ENCODE results near the gene R3HDM2.
"Not testable (repeated sequence)": the region's sequence is repeated elsewhere in the genome, so short reads cannot be mapped to it uniquely, and the experiment has no call there.

The R3HDM2 gene

DNA sequence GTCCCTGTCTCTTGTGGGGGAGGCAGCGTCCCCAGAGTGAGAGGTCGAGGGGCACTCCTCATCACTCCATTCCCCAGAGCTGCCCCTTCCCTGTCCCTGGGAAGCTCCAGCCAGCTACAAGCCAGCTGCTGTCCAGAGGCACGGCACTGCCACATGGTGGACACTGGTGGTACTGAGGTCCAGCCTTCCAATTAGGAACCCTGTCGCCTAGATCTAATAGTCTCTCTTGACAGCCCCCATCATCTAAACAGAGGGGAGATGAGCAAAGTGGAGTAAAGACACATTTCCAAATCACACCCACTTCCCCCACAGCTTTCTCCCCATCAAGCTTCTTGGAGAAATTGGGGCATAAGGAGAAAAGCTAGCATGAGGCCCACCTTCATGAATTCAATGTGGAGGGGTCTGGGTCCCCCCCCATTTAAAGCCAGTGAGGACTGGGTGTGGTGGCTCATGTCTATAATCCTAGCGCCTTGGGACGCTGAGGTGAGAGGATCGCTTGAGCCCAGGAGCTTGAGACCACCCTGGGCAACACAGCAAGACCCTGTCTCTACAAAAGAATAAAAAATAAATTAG lies 22.2 kb upstream of the R3HDM2 start:
- peak in 1 of 2 donors; percentile 56 for DNase-seq (ENCODE audit: low read depth in 2 of 2)

DNA sequence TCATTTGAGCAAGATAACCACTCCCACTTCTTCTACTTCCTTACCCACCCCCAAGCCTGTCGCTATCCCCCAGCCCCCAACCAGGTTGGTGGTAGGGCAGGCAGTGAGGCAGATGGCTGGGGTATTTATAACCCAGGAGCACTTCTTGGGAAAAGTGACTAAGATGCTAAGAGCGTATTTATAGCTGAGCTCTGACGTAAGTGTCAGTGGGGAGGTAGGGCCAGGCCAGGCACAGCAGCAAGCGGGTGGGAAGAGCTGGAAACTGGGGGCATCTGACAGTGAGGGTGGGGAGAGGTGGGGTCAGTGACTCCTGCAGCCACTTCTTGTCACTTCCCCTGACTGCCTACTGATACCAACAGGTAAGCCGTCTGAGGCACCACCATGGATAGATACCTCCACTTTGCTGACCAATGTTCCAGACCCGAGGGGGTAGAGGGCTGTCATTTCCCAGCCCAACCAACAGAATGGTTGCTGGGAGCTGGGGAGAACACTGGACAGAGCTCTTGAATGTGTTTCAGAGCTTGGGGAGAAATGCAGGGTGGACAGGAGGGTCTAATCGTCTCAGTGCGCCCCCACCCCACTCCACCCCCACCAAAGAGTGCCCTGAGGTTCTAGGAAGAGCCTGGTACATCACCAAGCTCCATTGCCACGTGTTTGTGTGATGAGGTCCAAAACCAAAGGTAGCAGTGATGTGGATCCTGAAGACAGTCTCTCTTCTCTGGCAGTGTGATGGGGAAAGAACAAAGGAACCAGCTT lies 21.5 kb upstream of the R3HDM2 start:
- DNase-seq (ENCODE audit: low read depth in 2 of 2): no peak

DNA sequence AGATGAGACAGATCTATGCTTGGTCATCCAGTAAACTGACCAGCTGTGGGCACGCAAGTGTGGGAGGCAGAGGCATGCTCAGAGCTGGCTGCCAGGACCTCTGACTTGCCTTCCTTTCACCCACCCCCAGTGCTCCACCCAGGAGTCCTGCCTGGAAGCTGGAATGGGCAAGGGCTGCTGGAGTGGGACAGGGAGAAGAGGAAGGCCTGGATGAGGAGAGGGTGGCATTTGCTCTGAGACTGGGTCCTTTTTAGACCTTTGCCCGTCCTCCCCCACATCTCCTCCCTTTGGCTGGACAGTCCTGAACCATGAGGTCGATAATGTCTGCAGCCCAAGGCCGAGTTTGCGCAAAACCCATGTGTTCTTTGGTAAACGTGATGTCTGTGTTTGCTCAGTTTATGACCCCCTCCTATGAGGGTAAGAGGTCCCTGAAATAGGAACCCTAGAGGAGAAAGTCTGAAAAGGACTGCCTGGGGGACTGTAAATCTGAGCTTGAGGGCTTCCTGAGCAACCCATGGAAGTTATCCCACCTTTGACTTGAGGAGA lies 20.5 kb upstream of the R3HDM2 start:
- DNase-seq (ENCODE audit: low read depth in 2 of 2): no peak

DNA sequence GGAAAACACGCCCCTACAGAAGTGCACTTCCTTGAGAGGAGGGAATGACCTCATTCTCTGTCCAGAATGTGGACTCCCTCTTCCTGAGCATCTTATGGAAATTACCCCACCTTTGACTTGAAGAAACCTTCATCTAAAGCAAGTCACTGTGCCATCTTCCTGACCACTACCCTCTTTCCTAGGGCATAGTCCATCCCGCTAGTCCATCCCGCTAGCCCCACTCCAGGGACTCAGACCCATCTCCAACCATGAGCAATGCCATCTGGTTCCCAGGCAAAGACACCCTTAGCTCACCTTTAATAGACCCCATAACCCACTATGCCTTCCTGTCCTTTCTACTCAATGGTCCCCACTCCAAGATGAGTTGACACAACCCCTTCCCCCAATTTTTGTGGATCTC lies 19.2 kb upstream of the R3HDM2 start:
- no peak for DNase-seq (ENCODE audit: low read depth in 2 of 2)

DNA sequence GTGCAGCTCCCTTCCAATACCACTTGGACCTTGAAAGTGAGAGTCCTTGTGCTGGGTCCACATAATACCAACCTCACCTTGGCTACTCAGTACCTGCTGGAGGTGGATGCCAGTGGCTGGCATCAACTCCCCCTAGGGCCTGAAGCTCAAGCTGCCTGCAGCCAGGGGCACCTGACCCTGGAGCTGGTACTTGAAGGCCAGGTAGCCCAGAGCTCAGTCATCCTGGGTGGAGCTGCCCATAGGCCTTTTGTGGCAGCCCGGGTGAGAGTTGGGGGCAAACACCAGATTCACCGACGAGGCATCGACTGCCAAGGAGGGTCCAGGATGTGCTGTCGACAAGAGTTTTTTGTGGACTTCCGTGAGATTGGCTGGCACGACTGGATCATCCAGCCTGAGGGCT lies 18.5 kb upstream of the R3HDM2 start:
- no peak for DNase-seq (ENCODE audit: low read depth in 2 of 2)

DNA sequence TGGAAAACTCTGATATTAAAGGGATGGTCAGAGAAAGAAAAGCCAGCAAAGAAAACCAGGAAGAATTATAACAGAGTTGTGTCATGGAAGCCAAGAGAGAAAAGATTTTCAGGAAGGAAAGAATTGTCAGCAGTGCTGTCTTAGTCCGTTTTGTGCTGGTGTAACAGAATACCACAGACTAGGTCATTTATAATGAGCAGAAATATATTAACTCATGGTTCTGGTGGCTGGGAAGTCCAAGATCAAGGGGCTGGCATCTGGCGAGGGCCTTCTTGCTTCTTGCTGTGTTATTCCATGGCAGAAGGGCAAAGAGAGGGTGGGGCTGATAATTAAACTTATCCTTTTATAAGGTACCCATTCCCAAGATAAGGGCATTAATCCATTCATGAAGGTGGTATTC lies 17.8 kb upstream of the R3HDM2 start:
- DNase-seq (ENCODE audit: low read depth in 2 of 2): no peak

DNA sequence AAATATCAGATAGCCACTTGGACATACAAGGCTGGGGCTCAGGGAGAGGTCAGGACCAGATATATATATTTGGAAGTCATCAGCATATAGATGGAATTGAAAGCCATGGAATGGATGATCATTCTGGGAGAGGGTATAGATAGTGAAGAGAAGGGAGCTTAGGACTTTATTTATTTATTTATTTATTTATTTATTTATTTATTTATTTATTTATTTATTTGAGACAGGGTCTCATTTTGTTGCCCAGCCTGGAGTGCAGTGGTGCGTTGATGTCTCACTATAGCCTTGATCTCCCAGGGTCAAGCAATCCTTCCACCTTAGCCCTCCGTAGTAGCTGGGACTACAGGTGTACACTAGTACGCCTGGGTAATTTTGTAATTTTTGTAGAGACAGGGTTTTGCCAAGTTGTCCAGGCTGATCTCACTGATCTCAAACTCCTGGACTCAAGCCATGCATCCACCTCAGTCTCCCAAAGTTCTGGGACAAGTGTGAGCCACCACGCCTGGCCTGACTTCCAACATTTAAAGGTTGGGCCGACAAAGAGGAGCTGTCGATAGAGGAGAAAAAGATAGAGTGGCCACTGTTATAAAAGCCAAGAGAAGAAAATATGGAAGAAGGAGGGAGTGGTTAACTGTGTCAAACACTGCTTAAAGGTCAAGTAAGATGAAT lies 15.6 kb upstream of the R3HDM2 start:
- DNase-seq (ENCODE audit: low read depth in 2 of 2): no peak

DNA sequence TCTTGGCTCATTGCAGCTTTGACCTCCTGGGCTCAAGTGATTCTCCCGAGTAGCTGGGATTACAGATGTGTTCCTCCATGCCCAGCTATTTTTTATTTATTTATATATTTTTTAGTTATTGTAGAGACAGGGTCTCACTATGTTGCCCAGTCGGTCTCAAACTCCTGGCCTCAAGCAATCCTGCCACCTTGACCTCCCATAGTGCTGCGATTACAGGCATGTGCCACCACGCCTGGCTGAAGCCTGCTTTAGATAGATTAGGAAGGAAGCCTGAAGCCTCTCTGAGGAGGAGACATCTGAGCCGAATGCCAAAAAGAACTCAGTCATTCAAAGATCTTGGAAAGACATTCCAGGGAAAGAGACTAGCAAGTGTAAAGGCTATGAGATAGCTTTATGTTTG lies 13.9 kb upstream of the R3HDM2 start:
- DNase-seq (ENCODE audit: low read depth in 2 of 2): no peak

DNA sequence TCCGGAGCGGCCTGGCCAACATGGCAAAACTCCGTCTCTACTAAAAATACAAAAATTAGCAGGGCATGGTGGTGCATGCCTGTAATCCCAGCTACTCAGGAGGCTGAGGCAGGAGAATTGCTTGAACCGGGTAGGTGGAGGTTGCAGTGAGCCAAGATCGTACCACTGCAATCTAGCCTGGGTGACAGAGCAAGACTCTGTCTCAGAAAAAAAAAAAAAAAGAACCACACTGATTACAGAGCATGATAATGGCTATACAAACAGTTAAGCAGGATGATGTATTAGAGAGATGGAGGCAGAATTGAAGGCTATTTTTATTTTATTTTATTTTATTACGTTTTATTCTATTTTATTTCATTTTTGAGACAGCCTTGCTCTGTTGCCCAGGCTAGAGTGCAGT lies 13.5 kb upstream of the R3HDM2 start:
- not testable (repeated sequence) for DNase-seq (ENCODE audit: low read depth in 2 of 2)

DNA sequence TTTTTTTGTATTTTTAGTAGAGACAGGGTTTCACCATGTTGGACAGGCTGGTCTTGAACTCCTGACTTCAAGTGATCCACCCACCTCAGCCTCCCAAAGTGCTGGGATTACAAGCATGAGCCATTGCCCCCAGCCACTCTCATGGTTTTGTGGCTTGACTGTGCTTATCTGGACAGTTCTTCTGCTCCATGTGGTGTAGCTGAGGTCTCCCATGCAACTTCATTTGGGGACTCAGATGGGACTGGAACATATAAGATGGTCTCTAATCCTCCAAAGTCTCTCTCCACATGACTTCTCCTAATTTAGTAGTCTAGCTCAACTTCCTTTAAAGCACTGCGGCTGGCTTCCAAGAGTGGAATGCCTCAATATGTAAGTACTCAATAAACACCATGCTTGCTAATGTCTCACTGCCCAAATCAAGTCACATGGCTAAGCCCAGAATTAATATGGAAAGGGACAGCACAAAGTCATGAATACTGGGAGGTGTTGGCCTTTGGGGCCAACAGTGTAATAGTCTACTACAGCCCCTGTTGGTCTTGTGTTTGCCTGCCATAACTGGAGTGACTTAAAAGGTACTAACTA lies 11.1 kb upstream of the R3HDM2 start:
- DNase-seq (ENCODE audit: low read depth in 2 of 2): no peak

DNA sequence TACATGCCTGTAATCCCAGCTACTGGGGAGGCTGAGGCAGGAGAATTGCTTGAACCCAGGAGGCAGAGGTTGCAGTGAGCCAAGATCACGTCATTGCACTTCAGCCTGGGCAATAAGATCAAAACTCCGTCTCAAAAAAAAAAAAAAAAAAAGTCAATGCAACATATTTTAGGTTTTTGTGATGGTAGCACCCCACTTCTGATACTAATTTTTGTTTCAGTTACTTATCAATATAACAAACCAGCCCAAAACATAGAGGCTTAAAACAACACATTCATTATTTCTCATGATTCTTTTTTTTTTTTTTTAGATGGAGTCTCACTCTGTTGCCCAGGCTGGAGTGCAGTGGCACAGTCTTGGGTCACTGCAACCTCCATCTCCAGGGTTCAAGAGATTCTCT lies 10.6 kb upstream of the R3HDM2 start:
- not testable (repeated sequence) for DNase-seq (ENCODE audit: low read depth in 2 of 2)

DNA sequence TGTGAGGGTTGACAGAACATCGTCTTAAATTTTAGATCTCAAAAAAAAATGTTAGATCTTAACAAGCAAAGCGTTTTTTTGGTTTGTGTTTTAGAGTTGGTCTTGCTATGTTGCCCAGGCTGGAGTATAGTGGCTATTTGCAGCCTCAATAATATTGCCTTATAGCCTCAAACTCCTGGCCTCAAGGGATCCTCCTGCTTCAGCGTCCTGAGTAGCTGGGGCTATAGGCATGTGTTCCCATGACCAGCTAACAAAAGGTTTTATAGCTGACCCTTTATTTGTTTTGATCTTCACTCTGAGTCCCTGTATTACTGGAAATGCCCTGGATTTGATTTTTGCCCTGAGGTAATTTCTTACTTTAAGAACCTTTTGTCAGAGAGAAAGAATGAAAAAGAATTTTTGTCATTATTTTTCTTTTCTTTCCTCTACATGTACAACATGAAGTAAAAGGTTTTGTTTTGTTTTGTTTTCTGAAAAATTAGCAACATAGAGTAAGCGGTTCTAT lies 9.0 kb upstream of the R3HDM2 start:
- no peak for DNase-seq (ENCODE audit: low read depth in 2 of 2)

DNA sequence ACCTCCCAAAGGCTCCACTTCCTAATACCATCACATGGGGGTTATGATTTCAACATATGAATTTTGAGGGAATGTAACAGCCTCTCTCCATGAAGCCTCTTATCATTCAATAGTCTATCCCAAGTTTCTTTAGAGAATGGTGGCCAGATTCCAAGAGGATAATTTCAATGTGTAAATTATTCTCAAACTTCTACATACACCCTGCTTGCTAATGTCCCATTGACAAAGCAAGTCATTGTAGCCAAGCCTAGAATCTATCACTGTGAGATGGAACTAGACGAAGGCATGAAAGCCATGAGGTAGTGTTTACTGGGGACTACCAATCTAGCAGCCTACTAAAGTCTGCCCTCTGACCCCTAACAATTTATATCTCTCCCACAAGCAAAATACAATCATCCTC lies 7.6 kb upstream of the R3HDM2 start:
- DNase-seq (ENCODE audit: low read depth in 2 of 2): no peak

DNA sequence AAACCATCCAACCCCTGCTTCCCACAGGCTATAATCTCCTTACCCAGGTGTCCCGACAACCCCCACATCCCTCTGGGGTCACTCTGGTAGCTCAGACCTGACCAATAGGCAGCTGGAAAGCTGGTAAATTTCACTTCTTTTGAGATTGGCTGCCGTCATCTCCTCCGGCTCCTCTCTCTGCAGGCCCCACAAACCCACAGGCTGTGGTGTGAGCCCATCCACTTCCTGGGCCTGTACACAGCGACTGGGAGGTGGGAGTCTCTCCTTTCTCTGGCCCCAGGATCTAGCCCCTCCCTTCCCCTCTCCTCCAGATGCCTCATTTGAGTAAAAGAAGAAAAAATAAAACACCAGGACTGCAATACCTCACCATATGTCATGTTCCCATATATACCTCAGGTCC lies 4.5 kb upstream of the R3HDM2 start:
- DNase-seq (ENCODE audit: low read depth in 2 of 2): no peak

DNA sequence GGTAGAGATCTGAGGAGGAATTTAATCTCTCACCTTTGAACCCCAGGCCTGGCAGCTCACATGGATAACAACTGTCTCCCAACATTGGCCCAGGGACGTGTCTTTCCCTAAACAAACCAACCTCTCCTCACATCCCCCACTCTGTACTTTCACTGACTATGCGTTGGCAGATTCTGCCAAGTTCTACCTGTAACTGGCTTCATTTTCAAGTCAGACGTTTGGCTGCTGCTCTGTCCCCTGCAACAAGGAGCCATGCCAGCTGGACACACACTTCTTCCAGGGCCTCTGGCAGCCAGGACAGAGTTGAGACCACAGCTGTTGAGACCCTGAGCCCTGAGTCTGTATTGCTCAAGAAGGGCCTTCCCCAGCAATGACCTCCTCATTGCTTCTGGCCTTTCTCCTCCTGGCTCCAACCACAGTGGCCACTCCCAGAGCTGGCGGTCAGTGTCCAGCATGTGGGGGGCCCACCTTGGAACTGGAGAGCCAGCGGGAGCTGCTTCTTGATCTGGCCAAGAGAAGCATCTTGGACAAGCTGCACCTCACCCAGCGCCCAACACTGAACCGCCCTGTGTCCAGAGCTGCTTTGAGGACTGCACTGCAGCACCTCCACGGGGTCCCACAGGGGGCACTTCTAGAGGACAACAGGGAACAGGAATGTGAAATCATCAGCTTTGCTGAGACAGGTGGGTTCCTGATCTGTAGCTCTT lies 3.8 kb upstream of the R3HDM2 start, which contains the start of gene INHBC:
TSS of gene INHBC (plus strand) at position 268 of the 707 bp plus-strand sequence. CDS start at position 371, 103 bp downstream.
- DNase-seq (ENCODE audit: low read depth in 2 of 2): no peak

DNA sequence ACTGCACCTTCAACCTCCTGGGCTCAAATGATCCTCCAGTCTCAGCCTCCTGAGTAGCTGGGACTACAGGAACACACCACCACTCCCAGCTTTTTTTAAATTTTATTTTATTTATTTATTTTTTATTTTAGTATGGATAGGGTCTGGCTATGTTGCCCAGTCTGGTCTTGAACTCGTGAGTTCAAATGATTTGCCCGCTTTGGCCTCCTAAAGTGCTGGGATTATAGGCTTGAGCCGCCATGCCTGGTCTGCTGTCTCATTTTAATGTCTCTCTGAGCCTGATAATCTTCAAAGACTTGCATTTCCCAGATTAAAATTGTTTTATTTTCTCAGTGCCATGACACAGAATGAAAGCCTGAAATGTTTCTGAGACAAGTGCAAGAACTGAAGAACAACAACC lies 2.5 kb upstream of the R3HDM2 start:
- no peak for DNase-seq (ENCODE audit: low read depth in 2 of 2)

DNA sequence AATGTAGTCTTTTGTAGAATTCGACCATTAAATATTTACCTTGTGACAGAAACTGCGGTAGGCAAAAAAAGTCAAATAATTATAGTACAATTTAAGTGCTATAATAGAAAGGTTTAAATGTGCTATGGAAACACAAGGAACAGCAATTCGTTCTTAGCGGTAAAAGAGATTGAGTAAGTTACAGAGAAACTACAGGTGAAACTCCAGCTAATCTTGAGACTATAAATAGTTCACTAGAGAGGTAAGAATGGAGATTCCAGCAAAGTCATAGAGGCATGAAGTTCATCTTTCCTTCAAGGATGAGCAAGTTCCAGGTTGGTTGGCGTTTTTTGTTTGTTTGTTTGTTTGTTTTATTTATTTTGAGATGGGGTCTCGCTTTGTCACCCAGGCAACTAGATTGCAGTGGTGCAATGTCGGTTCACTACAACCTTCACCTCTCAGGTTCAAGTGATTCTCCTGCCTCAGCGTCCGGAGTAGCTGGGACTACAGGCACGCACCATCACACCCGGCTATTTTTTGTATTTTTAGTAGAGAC lies 878 bp upstream of the R3HDM2 start:
- no peak for DNase-seq (ENCODE audit: low read depth in 2 of 2)

DNA sequence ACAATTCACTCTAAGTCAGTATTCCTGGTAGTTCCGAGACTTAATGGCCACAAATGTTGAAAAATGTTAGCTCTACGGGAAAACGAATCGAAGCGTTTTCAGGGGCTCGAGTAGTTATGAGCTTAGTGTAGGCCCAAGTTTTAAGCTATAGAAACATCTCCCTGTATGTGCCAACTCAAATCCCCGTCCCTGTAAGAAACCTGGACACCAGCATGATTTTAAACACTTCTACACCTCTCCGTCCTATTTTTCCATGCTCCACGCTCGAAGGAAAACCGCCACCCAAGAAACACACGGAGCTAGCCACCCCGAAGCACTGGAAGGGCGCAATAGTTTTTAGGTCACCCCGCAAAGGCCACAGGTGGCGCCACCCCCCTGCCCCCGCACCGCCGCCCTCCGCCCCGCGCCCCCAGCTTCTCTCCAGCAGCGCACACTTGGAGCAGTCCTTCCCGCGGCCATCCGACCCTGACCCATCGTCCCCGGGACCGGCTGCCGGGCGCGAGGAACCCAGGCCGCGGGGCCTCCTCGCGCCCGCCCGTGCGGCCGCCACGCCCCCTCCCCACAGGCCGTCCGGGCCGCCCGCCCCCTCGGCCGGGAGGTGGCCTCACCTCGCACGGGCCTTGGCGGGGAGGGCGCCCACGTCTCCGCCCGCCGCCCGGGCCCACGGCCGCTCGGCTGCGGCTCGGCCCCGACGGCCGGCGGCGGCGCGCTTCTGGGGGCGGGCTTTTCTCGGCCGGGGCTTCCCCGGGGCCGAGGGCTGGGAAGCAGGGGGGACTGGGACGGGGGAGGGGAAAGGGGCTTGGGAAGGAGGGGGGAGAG lies 522 bp downstream of the R3HDM2 start:
- DNase-seq (ENCODE audit: low read depth in 2 of 2): peak; percentile 20 to 37

DNA sequence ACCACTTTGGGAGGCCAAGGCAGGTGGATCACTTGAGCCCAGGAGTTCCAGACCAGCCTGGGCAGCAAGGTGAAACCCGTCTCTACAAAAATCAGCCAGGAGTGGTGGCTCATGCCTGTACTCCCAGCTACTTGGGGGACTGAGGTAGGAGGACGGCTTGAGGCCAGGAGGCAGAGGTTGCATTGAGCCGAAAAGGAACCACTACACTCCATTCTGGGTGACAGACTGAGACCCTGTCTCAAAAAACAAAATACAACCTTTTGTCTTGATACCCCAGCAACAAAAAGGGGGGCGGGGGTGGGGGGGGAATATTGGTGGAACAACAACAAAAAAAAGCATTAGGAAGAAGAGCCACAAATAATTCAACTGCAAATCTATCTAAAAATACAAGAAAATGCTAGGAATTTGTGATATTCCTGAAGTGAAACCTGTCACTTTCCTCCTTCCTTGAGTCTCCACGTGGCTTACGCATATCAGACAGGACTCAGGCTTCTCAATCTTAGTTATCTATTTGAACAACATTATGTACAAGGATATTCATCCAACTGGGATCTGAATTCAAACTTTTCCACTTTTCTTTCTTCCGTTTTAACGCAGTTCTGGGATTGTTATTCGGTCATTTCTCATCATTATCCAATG lies 1.3 kb downstream of the R3HDM2 start:
- DNase-seq (ENCODE audit: low read depth in 2 of 2): no peak

DNA sequence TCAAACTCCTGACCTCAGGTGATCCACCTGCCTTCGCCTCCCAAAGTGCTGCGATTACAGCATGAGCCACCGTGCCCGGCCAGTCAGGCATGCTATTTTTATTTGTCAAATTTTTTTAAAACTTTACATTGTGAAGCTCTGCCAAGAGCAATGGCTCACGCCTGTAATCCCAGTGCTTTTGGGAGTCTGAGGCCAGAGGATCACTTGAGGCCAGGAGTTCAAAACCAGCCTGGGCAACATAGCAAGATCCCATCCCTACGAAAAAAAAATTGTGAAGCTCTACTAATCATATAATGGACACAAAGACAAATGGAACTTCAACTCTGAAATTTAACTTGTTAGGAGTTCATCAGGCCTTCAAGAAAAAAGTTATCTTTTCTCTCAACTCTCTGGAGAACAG lies 1.9 kb downstream of the R3HDM2 start:
- DNase-seq (ENCODE audit: low read depth in 2 of 2): no peak

Measured in activated CD4-positive, alpha-beta T cell treated with anti-CD3 and anti-CD28 coated beads for 24 hours (primary cell).